ENCODE results near the gene CRBN. TPM values are rescaled to one million over a fixed set of nuclear protein-coding genes. Genes with fewer than 3 reads are reported as not detected.

The CRBN gene
- total and polyA plus RNA-seq, 10 donors, result 33.4 to 123 (median 82.0) TPM

GRCh38 chr3:3125977-3126376 lies 53.5 kb downstream of the CRBN start:
- intact Hi-C loops (cut with DNase I; ENCODE audit: low total_unique reads), result no loop called here
- peak; percentile 84 for DNase-seq
- Histone ChIP-seq H3K27me3 (replicated peaks in 1 of 7) (no peaks in the 10 kb centered on the region), H3K4me1 (peaks cover 14 to 49% (median 40%) of the 10 kb centered on the region in 6 donors), H3K27ac (peak overlapping the region; percentile 92 to 97 (median 95)), H3K4me3 (peak overlapping the region; percentile 66 to 94 (median 82)), H3K9me3 (no peaks in the 10 kb centered on the region), H3K36me3 (peaks cover 0 to 23% (median 21%) of the 10 kb centered on the region in 6 donors)
- whole genome bisulfite sequencing, 5 donors, result 90 to 94% (median 92%) methylated on average over 24 of the region's 24 CpGs
- TF ChIP-seq CTCF (IDR thresholded peaks at IDR 0.05 in 8 of 11, conservative IDR thresholded peaks at IDR 0.05 in 3 of 11) (no peak), POLR2AphosphoS5 (IDR thresholded peaks at IDR 0.05) (no peak), POLR2A (IDR thresholded peaks at IDR 0.05) (no peak)

- Histone ChIP-seq H3K27ac (no peak overlapping the region), H3K27me3 (replicated peaks in 1 of 7) (no peaks in the 10 kb centered on the region), H3K36me3 (no peaks in the 10 kb centered on the region), H3K9me3 (no peaks in the 10 kb centered on the region), H3K4me1 (no peaks in the 10 kb centered on the region), H3K4me3 (no peak overlapping the region)
- TF ChIP-seq POLR2A (IDR thresholded peaks at IDR 0.05) (no peak), CTCF (IDR thresholded peaks at IDR 0.05 in 8 of 11, conservative IDR thresholded peaks at IDR 0.05 in 3 of 11) (no peak), POLR2AphosphoS5 (IDR thresholded peaks at IDR 0.05) (no peak)
- no peak for DNase-seq
- intact Hi-C loops (cut with DNase I; ENCODE audit: low total_unique reads), result no loop called here
- WGBS, 5 donors, result 60 to 76% (median 63%) methylated on average over 4 of the region's 4 CpGs
These were observed 60.1 kb downstream of the CRBN start for GRCh38 chr3:3119393-3119851.

GRCh38 chr3:3117651-3118050 lies 61.8 kb downstream of the CRBN start:
- TF ChIP-seq POLR2AphosphoS5 (IDR thresholded peaks at IDR 0.05) (no peak), POLR2A (IDR thresholded peaks at IDR 0.05) (no peak), CTCF (IDR thresholded peaks at IDR 0.05 in 8 of 11, conservative IDR thresholded peaks at IDR 0.05 in 3 of 11) (no peak)
- Histone ChIP-seq H3K36me3 (no peaks in the 10 kb centered on the region), H3K4me3 (no peak overlapping the region), H3K9me3 (no peaks in the 10 kb centered on the region), H3K27me3 (replicated peaks in 1 of 7) (no peaks in the 10 kb centered on the region), H3K27ac (no peak overlapping the region), H3K4me1 (no peaks in the 10 kb centered on the region)
- intact Hi-C loops (cut with DNase I; ENCODE audit: low total_unique reads), result no loop called here
- no peak for DNase-seq
- WGBS, 5 donors, result 85 to 93% (median 87%) methylated on average over 2 of the region's 2 CpGs

- TF ChIP-seq POLR2A (IDR thresholded peaks at IDR 0.05) (no peak), CTCF (IDR thresholded peaks at IDR 0.05 in 8 of 11, conservative IDR thresholded peaks at IDR 0.05 in 3 of 11) (no peak), POLR2AphosphoS5 (IDR thresholded peaks at IDR 0.05) (no peak)
- Histone ChIP-seq H3K27ac (no peak overlapping the region), H3K4me3 (no peak overlapping the region), H3K36me3 (no peaks in the 10 kb centered on the region), H3K4me1 (peaks cover 0 to 11% (median under 1%) of the 10 kb centered on the region in 6 donors), H3K9me3 (no peaks in the 10 kb centered on the region), H3K27me3 (replicated peaks in 1 of 7) (no peaks in the 10 kb centered on the region)
- 73 to 94% (median 84%) methylated on average over 4 of the region's 4 CpGs for WGBS, 5 donors
- no peak for DNase-seq
- intact Hi-C loops (cut with DNase I; ENCODE audit: low total_unique reads), result no loop called here
These were observed 66.3 kb downstream of the CRBN start for GRCh38 chr3:3113042-3113709.
